ENCODE measurements around the gene PPP1R1B.
A peak's percentile ranks its signal among the peaks of the same experiment; 100 is the strongest.

PPP1R1B gene

DNA sequence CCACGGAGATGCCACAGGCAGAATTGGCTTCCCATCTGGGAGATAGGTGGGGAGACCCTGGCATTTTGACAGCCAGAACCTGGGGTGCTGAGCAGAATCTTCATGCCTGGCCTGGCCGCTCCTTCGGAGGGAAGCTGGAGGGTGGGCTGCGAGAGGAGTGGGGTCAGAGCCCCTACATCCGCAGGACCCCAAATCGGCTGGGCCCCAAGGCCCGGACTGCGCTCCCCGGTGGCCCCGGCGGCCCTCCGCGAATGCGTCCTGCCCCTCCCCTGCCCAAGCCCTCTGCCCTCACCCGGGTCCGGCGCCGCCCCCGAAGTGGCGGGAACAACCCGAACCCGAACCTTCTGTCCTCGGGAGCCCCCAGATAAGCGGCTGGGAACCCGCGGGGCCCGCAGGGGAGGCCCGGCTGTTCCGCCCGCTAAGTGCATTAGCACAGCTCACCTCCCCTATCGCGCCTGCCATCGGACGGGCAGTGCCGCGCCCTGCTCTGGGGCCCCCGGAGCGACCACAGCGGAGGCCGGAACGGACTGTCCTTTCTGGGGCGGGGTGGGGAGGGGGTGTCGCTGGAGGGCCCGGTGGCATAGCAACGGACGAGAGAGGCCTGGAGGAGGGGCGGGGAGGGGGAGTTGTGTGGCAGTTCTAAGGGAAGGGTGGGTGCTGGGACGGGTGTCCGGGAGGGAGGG is 40.7 kb downstream of the PPP1R1B start:
- H3K4me3 ChIP-seq (ENCODE audit: low read depth, low read length), result peak overlapping the region; percentile 39
- peak overlapping the region; percentile 71 for H3K27ac ChIP-seq
- peak; percentile 84 for DNase-seq

DNA sequence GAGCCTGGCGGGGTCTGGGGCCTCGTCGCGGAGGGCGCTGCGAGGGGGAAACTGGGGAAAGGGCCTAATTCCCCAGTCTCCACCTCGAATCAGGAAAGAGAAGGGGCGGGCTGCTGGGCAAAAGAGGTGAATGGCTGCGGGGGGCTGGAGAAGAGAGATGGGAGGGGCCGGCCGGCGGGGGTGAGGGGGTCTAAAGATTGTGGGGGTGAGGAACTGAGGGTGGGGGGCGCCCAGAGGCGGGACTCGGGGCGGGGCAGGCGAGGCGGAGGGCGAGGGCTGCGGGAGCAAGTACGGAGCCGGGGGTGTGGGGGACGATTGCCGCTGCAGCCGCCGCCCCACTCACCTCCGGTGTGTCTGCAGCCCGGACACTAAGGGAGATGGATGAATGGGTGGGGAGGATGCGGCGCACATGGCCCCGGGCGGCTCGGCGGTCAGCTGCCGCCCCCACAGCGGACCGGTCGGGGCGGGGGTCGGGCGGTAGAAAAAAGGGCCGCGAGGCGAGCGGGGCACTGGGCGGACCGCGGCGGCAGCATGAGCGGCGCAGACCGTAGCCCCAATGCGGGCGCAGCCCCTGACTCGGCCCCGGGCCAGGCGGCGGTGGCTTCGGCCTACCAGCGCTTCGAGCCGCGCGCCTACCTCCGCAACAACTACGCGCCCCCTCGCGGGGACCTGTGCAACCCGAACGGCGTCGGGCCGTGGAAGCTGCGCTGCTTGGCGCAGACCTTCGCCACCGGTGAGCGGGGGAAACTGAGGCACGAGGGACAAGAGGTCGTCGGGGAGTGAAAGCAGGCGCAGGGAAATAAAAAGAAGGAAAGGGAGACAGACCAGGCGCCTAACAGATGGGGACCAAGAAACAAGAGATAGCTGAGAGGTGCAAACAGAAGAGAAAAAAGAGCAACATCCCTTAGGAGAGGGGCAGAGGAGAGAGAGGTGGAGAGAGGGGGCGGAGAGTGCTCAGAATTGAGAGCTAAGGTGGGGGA is 41.5 kb downstream of the PPP1R1B start, which contains the start of gene PNMT:
TSS of gene PNMT (plus strand) at position 509 of the 980 bp plus-strand sequence. CDS start at position 532, 23 bp downstream.
- no peak for DNase-seq
- peak within 1 kb of the TSS; percentile 71 for H3K27ac ChIP-seq
- no peaks in the 10 kb centered on the region for H3K9me3 ChIP-seq (ENCODE audit: severe bottlenecking)
- peak within 1 kb of the TSS; percentile 39 for H3K4me3 ChIP-seq (ENCODE audit: low read depth, low read length)
- H3K36me3 ChIP-seq, result no peaks in the 10 kb centered on the region
- TF ChIP-seq, protein P1, sequence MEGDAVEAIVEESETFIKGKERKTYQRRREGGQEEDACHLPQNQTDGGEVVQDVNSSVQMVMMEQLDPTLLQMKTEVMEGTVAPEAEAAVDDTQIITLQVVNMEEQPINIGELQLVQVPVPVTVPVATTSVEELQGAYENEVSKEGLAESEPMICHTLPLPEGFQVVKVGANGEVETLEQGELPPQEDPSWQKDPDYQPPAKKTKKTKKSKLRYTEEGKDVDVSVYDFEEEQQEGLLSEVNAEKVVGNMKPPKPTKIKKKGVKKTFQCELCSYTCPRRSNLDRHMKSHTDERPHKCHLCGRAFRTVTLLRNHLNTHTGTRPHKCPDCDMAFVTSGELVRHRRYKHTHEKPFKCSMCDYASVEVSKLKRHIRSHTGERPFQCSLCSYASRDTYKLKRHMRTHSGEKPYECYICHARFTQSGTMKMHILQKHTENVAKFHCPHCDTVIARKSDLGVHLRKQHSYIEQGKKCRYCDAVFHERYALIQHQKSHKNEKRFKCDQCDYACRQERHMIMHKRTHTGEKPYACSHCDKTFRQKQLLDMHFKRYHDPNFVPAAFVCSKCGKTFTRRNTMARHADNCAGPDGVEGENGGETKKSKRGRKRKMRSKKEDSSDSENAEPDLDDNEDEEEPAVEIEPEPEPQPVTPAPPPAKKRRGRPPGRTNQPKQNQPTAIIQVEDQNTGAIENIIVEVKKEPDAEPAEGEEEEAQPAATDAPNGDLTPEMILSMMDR (IDR thresholded peaks at IDR 0.05; ENCODE audit: low read depth, low read length), result no peak
- no peaks in the 10 kb centered on the region for H3K27me3 ChIP-seq (ENCODE audit: insufficient read depth, low read depth, severe bottlenecking)

More for the DNA sequence above, 40.7 kb downstream of the PPP1R1B start:
- no peaks in the 10 kb centered on the region for H3K9me3 ChIP-seq (ENCODE audit: severe bottlenecking)
- peaks cover 7% of the 10 kb centered on the region for H3K36me3 ChIP-seq
- TF ChIP-seq, protein P1 (IDR thresholded peaks at IDR 0.05; ENCODE audit: low read depth, low read length), result no peak
- H3K27me3 ChIP-seq (ENCODE audit: insufficient read depth, low read depth, severe bottlenecking), result no peaks in the 10 kb centered on the region

DNA sequence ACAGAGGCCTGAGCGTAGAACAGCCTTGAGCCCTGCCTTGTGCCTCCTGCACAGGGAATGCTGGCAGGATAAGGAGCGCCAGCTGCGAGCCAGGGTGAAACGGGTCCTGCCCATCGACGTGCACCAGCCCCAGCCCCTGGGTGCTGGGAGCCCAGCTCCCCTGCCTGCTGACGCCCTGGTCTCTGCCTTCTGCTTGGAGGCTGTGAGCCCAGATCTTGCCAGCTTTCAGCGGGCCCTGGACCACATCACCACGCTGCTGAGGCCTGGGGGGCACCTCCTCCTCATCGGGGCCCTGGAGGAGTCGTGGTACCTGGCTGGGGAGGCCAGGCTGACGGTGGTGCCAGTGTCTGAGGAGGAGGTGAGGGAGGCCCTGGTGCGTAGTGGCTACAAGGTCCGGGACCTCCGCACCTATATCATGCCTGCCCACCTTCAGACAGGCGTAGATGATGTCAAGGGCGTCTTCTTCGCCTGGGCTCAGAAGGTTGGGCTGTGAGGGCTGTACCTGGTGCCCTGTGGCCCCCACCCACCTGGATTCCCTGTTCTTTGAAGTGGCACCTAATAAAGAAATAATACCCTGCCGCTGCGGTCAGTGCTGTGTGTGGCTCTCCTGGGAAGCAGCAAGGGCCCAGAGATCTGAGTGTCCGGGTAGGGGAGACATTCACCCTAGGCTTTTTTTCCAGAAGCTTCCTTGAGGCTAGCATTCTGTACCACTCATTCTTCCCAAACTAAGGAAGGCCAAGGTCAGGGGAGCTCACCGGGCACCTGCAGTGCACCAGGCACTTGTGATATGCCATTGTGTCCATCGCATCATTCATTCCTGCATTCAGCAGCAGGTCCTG is 43.4 kb downstream of the PPP1R1B start:
- DNase-seq, result no peak
- TF ChIP-seq, protein P1 (IDR thresholded peaks at IDR 0.05; ENCODE audit: low read depth, low read length), result no peak

DNA sequence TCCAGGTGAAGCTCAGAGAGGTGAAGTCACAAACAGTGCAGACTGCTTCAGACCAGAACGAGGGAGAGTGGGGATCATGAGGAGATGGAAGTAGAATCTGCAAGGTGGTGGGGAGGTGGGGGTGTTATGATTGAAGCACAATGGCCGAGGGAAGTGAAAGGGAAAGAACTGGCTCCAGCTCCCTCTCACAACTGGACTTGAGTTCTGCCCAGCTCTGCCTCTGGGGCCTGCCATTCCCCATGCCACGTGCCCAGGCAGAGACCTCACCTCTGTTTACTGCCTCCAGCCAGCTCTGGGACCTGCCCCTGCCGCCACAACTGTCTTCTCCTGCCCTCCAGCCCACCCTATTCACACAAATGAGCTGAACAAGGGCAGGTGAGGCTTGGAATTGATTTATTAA is 44.0 kb downstream of the PPP1R1B start:
- H3K36me3 ChIP-seq, result no peaks in the 10 kb centered on the region
- no peak for DNase-seq
- H3K27ac ChIP-seq, result no peak overlapping the region
- H3K4me3 ChIP-seq (ENCODE audit: low read depth, low read length), result no peak overlapping the region
- TF ChIP-seq, protein P1 (IDR thresholded peaks at IDR 0.05; ENCODE audit: low read depth, low read length), result no peak
- no peaks in the 10 kb centered on the region for H3K9me3 ChIP-seq (ENCODE audit: severe bottlenecking)
- no peaks in the 10 kb centered on the region for H3K27me3 ChIP-seq (ENCODE audit: insufficient read depth, low read depth, severe bottlenecking)

More for the DNA sequence above, 43.4 kb downstream of the PPP1R1B start:
- Histone ChIP-seq H3K9me3 (ENCODE audit: severe bottlenecking) (no peaks in the 10 kb centered on the region), H3K36me3 (no peaks in the 10 kb centered on the region), H3K27me3 (ENCODE audit: insufficient read depth, low read depth, severe bottlenecking) (no peaks in the 10 kb centered on the region), H3K27ac (no peak overlapping the region), H3K4me3 (ENCODE audit: low read depth, low read length) (no peak overlapping the region)
